ENCODE results near the gene ATP6V0B. TPM values are rescaled to one million over a fixed set of nuclear protein-coding genes. Genes with fewer than 3 reads are reported as not detected.

ATP6V0B gene
- total RNA-seq, 1 donor from 2014 or later = 115 TPM

DNA sequence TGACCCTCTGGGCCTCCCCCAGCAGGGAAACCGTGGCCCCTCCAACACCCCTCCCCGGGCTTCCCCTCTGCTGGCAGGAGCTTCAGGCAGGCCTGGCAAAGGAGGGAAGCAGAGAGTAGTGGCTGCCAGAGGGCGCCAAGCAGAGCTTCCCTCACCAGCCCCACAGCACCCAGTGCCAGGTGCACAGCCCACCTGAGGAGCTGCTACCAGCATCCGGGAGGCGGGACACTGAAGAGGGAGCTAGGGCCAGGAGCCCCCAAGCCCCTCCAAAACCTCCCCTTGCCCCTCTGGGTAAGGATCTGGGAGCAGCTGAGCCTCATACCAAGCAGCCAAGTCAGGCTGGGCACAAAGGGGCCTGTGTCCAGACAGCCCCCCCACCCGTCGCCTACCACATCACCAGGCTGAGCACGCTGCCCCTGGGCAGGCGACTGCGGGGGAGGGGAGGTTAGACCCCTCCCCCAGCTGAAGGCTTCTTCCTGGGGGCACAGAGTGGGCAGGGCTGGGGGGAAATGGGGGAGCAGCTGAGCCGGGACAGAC lies 36.2 kb downstream of the ATP6V0B start:
- Mint-ChIP-seq H3K9me3 (no peaks in the 10 kb centered on the region), H3K4me1 (ENCODE audit: unreplicated experiment) (peaks cover 8% of the 10 kb centered on the region), H3K27me3 (no peaks in the 10 kb centered on the region), H3K36me3 (peaks cover 6% of the 10 kb centered on the region), H3K4me3 (no peak overlapping the region), H3K27ac (no peak overlapping the region)
- TF ChIP-seq, protein P1, sequence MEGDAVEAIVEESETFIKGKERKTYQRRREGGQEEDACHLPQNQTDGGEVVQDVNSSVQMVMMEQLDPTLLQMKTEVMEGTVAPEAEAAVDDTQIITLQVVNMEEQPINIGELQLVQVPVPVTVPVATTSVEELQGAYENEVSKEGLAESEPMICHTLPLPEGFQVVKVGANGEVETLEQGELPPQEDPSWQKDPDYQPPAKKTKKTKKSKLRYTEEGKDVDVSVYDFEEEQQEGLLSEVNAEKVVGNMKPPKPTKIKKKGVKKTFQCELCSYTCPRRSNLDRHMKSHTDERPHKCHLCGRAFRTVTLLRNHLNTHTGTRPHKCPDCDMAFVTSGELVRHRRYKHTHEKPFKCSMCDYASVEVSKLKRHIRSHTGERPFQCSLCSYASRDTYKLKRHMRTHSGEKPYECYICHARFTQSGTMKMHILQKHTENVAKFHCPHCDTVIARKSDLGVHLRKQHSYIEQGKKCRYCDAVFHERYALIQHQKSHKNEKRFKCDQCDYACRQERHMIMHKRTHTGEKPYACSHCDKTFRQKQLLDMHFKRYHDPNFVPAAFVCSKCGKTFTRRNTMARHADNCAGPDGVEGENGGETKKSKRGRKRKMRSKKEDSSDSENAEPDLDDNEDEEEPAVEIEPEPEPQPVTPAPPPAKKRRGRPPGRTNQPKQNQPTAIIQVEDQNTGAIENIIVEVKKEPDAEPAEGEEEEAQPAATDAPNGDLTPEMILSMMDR (conservative IDR thresholded peaks at IDR 0.05) = no peak
- DNase-seq (ENCODE audit: extremely low spot score, unreplicated experiment) = no peak

DNA sequence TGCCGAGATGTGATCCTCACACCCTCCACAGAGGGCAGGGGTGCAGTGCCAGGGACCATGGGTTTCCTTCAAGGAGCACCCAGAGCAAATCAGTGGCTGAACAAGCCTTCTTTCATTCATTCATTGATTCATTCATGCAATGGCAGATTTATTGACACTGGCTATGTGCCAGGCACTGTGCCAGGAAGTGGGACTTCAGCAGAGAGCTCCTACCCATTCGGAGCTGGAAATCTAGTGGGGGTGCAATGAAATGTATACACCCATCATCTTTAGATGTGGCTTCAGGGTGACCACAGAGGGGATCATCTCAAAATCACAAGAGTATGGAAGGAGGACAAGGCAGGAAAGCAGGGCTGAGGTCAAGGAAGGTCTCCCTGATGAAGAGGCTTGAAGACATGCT lies 37.6 kb downstream of the ATP6V0B start:
- Mint-ChIP-seq H3K9me3 (no peaks in the 10 kb centered on the region), H3K4me3 (no peak overlapping the region), H3K27me3 (no peaks in the 10 kb centered on the region), H3K4me1 (ENCODE audit: unreplicated experiment) (peaks cover 8% of the 10 kb centered on the region), H3K27ac (no peak overlapping the region), H3K36me3 (no peaks in the 10 kb centered on the region)
- no peak for DNase-seq (ENCODE audit: extremely low spot score, unreplicated experiment)
- TF ChIP-seq, protein P1 (conservative IDR thresholded peaks at IDR 0.05) = no peak

DNA sequence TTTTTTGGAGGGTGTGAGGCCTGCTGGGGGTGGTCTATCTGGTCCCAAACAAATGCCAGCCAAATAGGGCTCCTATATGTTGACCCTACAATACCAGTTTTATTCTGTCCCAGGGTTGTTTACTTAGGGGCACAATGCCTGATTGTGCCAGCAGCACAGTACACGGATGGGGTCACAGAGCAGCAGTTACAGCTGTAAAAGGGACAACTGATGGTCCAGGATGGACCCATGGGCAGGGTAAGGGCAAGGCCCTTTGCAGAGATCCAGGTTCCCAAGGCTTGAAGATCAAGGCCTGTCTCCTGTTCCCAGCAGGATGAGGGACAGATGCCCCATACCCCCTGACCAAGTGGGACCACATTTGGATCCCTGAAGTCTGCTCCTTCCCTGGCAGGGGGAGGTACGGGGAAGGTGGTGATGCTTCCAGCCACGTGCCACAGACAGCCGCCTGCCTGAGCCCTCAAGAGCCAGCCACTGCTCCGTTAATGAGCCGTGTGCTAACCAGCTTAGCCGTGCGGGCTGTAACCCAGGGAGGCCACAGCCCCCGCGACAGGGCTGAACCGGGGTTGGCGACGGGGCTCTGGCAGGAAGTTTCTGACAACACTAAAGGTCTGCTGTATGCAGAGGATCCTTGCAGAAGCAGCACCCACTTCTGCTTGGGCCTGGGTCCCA lies 38.3 kb downstream of the ATP6V0B start:
- H3K9me3 Mint-ChIP-seq = no peaks in the 10 kb centered on the region
- no peak overlapping the region for H3K27ac Mint-ChIP-seq
- H3K27me3 Mint-ChIP-seq = no peaks in the 10 kb centered on the region
- TF ChIP-seq, protein P1 (conservative IDR thresholded peaks at IDR 0.05) = no peak
- H3K4me3 Mint-ChIP-seq = no peak overlapping the region
- no peak for DNase-seq (ENCODE audit: extremely low spot score, unreplicated experiment)
- H3K36me3 Mint-ChIP-seq = no peaks in the 10 kb centered on the region
- peaks cover 8% of the 10 kb centered on the region for H3K4me1 Mint-ChIP-seq (ENCODE audit: unreplicated experiment)

DNA sequence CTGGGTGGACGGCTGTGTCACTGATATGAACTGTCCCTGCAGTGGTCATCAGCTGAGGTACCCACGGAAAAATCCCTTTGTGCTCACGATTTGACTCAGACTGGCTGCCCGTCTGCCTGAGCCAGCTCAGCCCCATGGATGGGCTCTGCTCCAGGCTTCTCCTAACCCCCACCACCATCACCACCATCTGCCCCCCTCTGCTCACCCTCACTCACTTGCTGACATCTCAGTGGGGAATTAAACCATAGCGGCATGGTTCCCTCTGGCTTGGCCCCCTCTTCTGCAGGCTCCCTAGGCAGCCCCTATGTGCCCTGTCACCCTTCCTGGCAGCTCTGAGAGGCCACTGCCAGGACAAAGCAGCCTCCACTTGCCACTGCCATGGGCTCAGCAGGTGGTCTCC lies 39.2 kb downstream of the ATP6V0B start:
- H3K4me1 Mint-ChIP-seq (ENCODE audit: unreplicated experiment) = peaks cover 8% of the 10 kb centered on the region
- DNase-seq (ENCODE audit: extremely low spot score, unreplicated experiment) = no peak
- no peak overlapping the region for H3K27ac Mint-ChIP-seq
- no peaks in the 10 kb centered on the region for H3K36me3 Mint-ChIP-seq
- no peaks in the 10 kb centered on the region for H3K9me3 Mint-ChIP-seq
- no peaks in the 10 kb centered on the region for H3K27me3 Mint-ChIP-seq
- H3K4me3 Mint-ChIP-seq = no peak overlapping the region
- TF ChIP-seq, protein P1 (conservative IDR thresholded peaks at IDR 0.05) = no peak

DNA sequence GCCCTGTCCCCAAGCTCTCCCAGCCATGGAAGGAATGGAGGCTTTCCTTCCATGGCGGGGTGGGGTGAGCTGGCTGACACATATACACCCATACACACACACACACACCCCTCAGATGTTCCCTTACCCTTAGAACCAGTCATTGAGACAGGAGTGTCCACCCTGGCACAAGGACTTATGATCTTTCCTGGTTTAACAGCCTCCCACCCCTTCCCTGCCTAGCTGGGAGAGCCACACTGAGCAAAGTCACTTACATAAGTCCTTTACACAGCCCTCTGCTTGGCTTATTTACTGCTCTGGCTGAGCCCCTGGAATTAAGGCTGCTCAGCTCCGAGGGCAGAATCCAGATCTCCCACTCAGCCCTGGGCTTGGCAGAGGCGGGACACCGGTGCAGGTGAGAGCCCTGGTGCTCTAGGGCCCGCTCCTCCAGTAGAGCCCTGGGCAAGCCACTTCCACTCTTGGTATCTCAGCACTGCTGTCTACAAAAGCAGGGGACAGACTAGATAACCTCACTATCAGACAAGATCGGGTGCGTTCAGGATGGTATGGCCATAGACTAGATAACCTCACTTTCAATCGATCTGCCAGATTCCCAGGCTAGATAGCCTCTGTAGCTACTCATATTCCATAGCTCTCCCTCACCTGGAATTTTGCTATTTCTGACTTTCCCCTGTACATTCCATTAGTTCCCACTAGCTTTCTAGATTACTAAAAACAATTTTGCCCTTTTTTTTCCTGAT lies 39.8 kb downstream of the ATP6V0B start:
- H3K27me3 Mint-ChIP-seq = no peaks in the 10 kb centered on the region
- no peak overlapping the region for H3K27ac Mint-ChIP-seq

More for the DNA sequence above, 39.8 kb downstream of the ATP6V0B start:
- H3K9me3 Mint-ChIP-seq = no peaks in the 10 kb centered on the region
- peaks cover 8% of the 10 kb centered on the region for H3K4me1 Mint-ChIP-seq (ENCODE audit: unreplicated experiment)
- H3K4me3 Mint-ChIP-seq = no peak overlapping the region
- no peaks in the 10 kb centered on the region for H3K36me3 Mint-ChIP-seq
- TF ChIP-seq, protein P1 (conservative IDR thresholded peaks at IDR 0.05) = no peak
- no peak for DNase-seq (ENCODE audit: extremely low spot score, unreplicated experiment)
